Heart right ventricle (tissue), 16 donors: ENCODE measurements around the gene GPBP1. TPM values are rescaled to one million over a fixed set of nuclear protein-coding genes. Genes with fewer than 3 reads are reported as not detected.
"Not testable (repeated sequence)": the region's sequence is repeated elsewhere in the genome, so short reads cannot be mapped to it uniquely, and the experiment has no call there.

Experiments
- ATAC-seq, 8 donors: fragments of 200-7000 bp; cut with Tn5 transposase; one replicate each; pipeline ENCODE4 v1.9.1; 2020; ENCODE audit warnings: mild to moderate bottlenecking in 8 of 8, moderate library complexity in 8 of 8, moderate number of reproducible peaks in 1 of 8
- DNase-seq, 2 donors: peaks; one replicate each; pipeline ENCODE4 v3.0.0-alpha.2; 2020
- H3K27ac ChIP-seq, 10 donors: fragments of 200-600 bp; sonication (generic) in 2 of 10; one replicate each; pipeline versions ENCODE4 v1.5.0 to v1.8.0; 2020 to 2022; ENCODE audit warnings: mild to moderate bottlenecking in 3 of 10
- H3K27me3 ChIP-seq, 7 donors: fragments of 200-600 bp; one replicate each; pipeline ENCODE4 v1.8.0; 2021 to 2022; ENCODE audit warnings: mild to moderate bottlenecking in 2 of 7
- H3K36me3 ChIP-seq, 9 donors: fragments of 200-600 bp; sonication (generic) in 1 of 9; one replicate each; pipeline versions ENCODE4 v1.5.0 to v1.8.0; 2020 to 2022; ENCODE audit warnings: mild to moderate bottlenecking in 2 of 9
- H3K4me1 ChIP-seq, 9 donors: fragments of 200-600 bp; sonication (generic) in 1 of 9; one replicate each; pipeline versions ENCODE4 v1.5.0 to v1.8.0; 2020 to 2022; ENCODE audit warnings: mild to moderate bottlenecking in 4 of 9
- H3K4me3 ChIP-seq, 10 donors: fragments of 200-600 bp; sonication (generic) in 2 of 10; one replicate each; pipeline versions ENCODE4 v1.5.0 to v1.8.0; 2020 to 2022; ENCODE audit warnings: mild to moderate bottlenecking in 7 of 10, moderate library complexity in 2 of 10
- H3K9me3 ChIP-seq, 11 donors: fragments of 200-600 bp in 10 of 11; sonication (generic) in 2 of 11; one replicate each; pipeline versions ENCODE4 v1.5.0 to v1.8.0; 2013 to 2022; ENCODE audit warnings: mild to moderate bottlenecking in 2 of 11, control low read depth in 1 of 11, moderate library complexity in 1 of 11
- CTCF ChIP-seq, 9 donors: fragments of 200-600 bp; sonication (generic) in 2 of 9; IDR thresholded peaks; one replicate each; pipeline versions ENCODE4 v1.5.0 to v1.8.0; 2021 to 2022; ENCODE audit warnings: antibody characterized with exemption in 9 of 9, mild to moderate bottlenecking in 5 of 9, moderate library complexity in 1 of 9
- WGBS, 2 donors: extraction: QIAGEN DNeasy Blood & Tissue Kit; methylation state at CpG; one replicate each; pipeline ENCODE4 v1.1.7; 2013; ENCODE audit warnings: inconsistent platforms in 1 of 2; 5-methylcytosine and 5-hydroxymethylcytosine counted together
- intact Hi-C, 10 donors: fragments of 100-400 bp; cut with DNase I; formaldehyde crosslinking; loops; one replicate each; pipeline versions ENCODE4 v1.11.1 to v1.14.2; 2022
- polyA plus RNA-seq, 2 donors: library from polyadenylated mRNA; stranded (reverse); fragments of 200-250 nt; gene quantifications; one replicate each; pipeline ENCODE4 v1.2.3, GENCODE V29; 2013
- total RNA-seq, 10 donors: library from RNA; stranded (reverse); fragmentation: NEBNext Ultra II Directional in 3 of 10; extraction: Animal tissue kit (Norgen Biotek cat#: 25700) in 3 of 10; gene quantifications; one replicate each; pipeline versions ENCODE4 v1.2.1 to v1.2.4, GENCODE V29; 2021 to 2023
- donor health status: Arrhythmogenic right ventricular cardiomyopathy.
- donor health status: ischemic (EF 13 %, LVEDD 7.1; RV severe dilation, severe dysfunction).
- donor health status: healthy with polysubstance abuse.
- donor health status: DM: no; HTN: yes; CAD: no.
- donor health status: DM: no; HTN: no; CAD: no.
- donor health status: ischemic (EF 25% LVEDD 6.9; RV normal size, moderate dysfunction).
- donor health status: ischemic (EF 25% LVEDD 5.7; RV mildly dilated, moderate dysfunction).
- donor health status: healthy.
- donor health status: DM: yes; HTN: yes; CAD: no.
- donor health status: Ischemic cardiomyopathy.
- donor health status: ischemic (EF 35%, LVEDD 5.7; RV mildly dilated, moderate dysfunction).
- donor health status: nonischemic (EF 11% LVEDD 7.7; RV severe dilation, severe dysfunction).
- donor health status: DM: yes; HTN: yes; CAD: no.
- donor health status: PGD.
- donor health status: ischemic (EF 29% LVEDD 5.4; RV normal size, mild dysfunction).
- donor health status: nonischemic (EF 23%, LVEDD 6.1; RV moderate dilation, normal function).

Gene GPBP1
- total and polyA plus RNA-seq, 12 donors: 40.1 to 69.3 (median 51.0) TPM

GRCh38 chr5:57307516-57307915 lies 133.7 kb downstream of the GPBP1 start:
- 90 to 93% methylated on average over 2 of the region's 2 CpGs for WGBS, 2 donors

GRCh38 chr5:57309022-57309421 lies 135.2 kb downstream of the GPBP1 start:
- H3K27ac ChIP-seq, H3K4me1 ChIP-seq, H3K4me3 ChIP-seq, H3K27me3 ChIP-seq, H3K36me3 ChIP-seq, DNase-seq, ATAC-seq: not testable (repeated sequence)
- H3K9me3 ChIP-seq: peaks cover 0 to 20% (median 10%) of the 10 kb centered on the region in 11 donors
- intact Hi-C loops: loop anchor here in 4 of 10 donors (10.0 kb wide), 5 partner anchors 186 to 576 kb away; no protein-coding TSS in a partner anchor

More at GRCh38 chr5:57307516-57307915, 133.7 kb downstream of the GPBP1 start:
- no peaks in the 10 kb centered on the region for H3K36me3 ChIP-seq
- no peak overlapping the region for H3K4me3 ChIP-seq
- H3K9me3 ChIP-seq: peaks cover 0 to 20% (median 10%) of the 10 kb centered on the region in 11 donors
- intact Hi-C loops: loop anchor here in 4 of 10 donors (10.0 kb wide), 5 partner anchors 187 to 577 kb away; no protein-coding TSS in a partner anchor
- no peak overlapping the region for H3K27ac ChIP-seq
- ATAC-seq (no peak), DNase-seq (no peak)
- no peaks in the 10 kb centered on the region for H3K4me1 ChIP-seq
- no peak for TF ChIP-seq CTCF (IDR thresholded peaks at IDR 0.05)
- no peaks in the 10 kb centered on the region for H3K27me3 ChIP-seq

- WGBS, 2 donors: 91 to 95% methylated on average over 2 of the region's 2 CpGs
- Histone ChIP-seq H3K36me3 (no peaks in the 10 kb centered on the region), H3K4me1 (no peaks in the 10 kb centered on the region), H3K4me3 (no peak overlapping the region), H3K9me3 (peaks cover 0 to 15% (median 9%) of the 10 kb centered on the region in 11 donors), H3K27ac (no peak overlapping the region), H3K27me3 (no peaks in the 10 kb centered on the region)
- DNase-seq (no peak), ATAC-seq (no peak)
- no peak for TF ChIP-seq CTCF (IDR thresholded peaks at IDR 0.05)
- intact Hi-C loops: no loop called here
Measured at GRCh38 chr5:57311251-57311650, 137.4 kb downstream of the GPBP1 start.

- WGBS, 2 donors: 86 to 89% methylated on average over 6 of the region's 6 CpGs
- no peaks in the 10 kb centered on the region for H3K27me3 ChIP-seq
- no peak for TF ChIP-seq CTCF (IDR thresholded peaks at IDR 0.05)
- intact Hi-C loops: no loop called here
- DNase-seq (no peak), ATAC-seq (no peak)
- H3K36me3 ChIP-seq: no peaks in the 10 kb centered on the region
- peaks cover 0 to 6% (median 0%) of the 10 kb centered on the region in 11 donors for H3K9me3 ChIP-seq
- no peak overlapping the region for H3K4me3 ChIP-seq
- peaks cover 0 to 3% (median 0%) of the 10 kb centered on the region in 9 donors for H3K4me1 ChIP-seq
- no peak overlapping the region for H3K27ac ChIP-seq
Measured at GRCh38 chr5:57311921-57312735, 138.3 kb downstream of the GPBP1 start.

- H3K4me1 ChIP-seq: peaks cover 0 to 6% (median 0%) of the 10 kb centered on the region in 9 donors
- no peak for TF ChIP-seq CTCF (IDR thresholded peaks at IDR 0.05)
- intact Hi-C loops: no loop called here
- H3K9me3 ChIP-seq: no peaks in the 10 kb centered on the region
- no peak overlapping the region for H3K4me3 ChIP-seq
- no peaks in the 10 kb centered on the region for H3K36me3 ChIP-seq
- H3K27me3 ChIP-seq: no peaks in the 10 kb centered on the region
- no peak overlapping the region for H3K27ac ChIP-seq
- WGBS, 2 donors: 93 to 96% methylated on average over 3 of the region's 3 CpGs
- DNase-seq (no peak), ATAC-seq (no peak)
Measured at GRCh38 chr5:57313716-57314115, 139.9 kb downstream of the GPBP1 start.
